22Rv1 (cell line): ENCODE results near the gene HNRNPDL.

Source experiments
- ZFX ChIP-seq: fragments of 450-650 bp; IDR thresholded peaks from 2 replicates; pipeline ENCODE4 v1.6.1; 2017; ENCODE audit warnings: antibody characterized with exemption, borderline replicate concordance
- TF ChIP-seq, protein P1 (sequence below): fragments of 450-650 bp; IDR thresholded peaks from 2 replicates; pipeline ENCODE4 v1.5.1; 2017; ENCODE audit warnings: mild to moderate bottlenecking

DNA sequence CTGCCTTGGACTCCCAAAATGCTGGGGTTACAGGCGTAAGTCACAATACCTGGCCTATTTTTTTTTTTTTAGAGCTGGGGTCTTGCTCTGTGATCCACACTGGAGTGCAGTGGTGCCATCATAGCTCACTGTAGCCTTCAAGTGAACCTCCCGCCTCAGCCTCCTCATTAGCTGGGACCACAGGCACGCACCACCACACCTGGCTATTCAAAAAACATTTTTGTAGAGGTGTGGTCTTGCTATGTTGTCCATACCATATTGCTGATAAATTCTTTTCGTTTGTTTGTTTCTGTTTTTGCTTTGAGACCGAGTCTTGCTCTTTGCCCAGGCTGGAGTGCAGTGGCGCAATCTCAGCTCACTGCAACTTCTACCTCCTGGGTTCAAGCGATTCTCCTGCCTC, 21.8 kb upstream of the HNRNPDL start:
- TF ChIP-seq, protein P1, sequence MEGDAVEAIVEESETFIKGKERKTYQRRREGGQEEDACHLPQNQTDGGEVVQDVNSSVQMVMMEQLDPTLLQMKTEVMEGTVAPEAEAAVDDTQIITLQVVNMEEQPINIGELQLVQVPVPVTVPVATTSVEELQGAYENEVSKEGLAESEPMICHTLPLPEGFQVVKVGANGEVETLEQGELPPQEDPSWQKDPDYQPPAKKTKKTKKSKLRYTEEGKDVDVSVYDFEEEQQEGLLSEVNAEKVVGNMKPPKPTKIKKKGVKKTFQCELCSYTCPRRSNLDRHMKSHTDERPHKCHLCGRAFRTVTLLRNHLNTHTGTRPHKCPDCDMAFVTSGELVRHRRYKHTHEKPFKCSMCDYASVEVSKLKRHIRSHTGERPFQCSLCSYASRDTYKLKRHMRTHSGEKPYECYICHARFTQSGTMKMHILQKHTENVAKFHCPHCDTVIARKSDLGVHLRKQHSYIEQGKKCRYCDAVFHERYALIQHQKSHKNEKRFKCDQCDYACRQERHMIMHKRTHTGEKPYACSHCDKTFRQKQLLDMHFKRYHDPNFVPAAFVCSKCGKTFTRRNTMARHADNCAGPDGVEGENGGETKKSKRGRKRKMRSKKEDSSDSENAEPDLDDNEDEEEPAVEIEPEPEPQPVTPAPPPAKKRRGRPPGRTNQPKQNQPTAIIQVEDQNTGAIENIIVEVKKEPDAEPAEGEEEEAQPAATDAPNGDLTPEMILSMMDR = no peak
- TF ChIP-seq ZFX = no peak
